ENCODE measurements around the gene TBX10.
A peak's percentile ranks its signal among the peaks of the same experiment; 100 is the strongest.
"Not testable (repeated sequence)": the region's sequence is repeated elsewhere in the genome, so short reads cannot be mapped to it uniquely, and the experiment has no call there.

The TBX10 gene

GRCh38 chr11:67615728-67616430, 23.7 kb downstream of the TBX10 start:
- peak; percentile 8 for DNase-seq (ENCODE audit: low spot score)

DNA sequence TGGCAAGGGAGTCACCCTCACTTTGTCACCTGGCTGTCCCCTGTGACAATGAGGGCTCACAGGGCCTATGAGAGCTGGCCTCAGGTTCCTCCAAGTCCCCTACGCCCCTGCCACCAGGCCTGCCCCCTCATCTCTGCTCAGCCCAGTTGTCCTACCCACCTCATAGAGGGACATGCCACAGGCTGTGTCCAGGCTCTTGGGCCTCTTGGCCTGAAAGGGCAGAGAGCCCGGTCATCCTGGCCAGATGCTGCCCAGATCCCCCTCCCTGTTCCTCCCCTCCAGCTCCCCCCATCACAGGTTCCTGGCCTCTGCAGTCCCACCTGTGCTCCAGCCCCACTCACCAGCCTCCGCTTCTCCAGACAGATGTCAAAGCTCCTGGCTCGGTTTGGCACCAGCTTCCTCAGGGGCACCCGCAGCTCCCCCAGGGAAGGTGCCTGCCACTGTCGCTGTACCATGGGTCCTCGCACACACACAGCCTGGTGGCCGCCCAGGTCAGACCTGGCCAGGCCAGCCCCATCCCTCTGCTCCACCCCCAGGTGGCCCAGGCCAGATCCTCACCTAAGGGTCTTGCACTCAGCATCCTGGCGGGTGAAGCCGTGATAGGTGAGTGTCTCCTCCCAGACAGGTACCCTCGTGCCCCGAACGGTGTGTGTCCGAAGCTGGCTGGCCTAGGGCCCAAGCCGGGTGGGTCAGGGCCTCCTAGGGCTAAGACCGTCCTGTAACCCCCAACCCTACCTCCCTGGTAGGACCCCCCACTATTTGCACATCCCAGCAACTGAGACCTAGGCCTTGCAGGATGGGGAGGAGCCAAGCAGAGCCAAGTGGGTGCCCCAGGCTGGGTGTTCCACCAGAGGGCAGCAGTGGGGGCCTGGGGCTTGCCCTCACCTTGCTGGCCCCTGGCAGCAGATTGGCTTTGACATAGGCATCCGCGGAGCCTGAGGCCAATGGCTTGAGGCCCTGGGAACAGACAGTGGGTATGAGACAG, 24.5 kb downstream of the TBX10 start:
- peak; percentile 50 for DNase-seq (ENCODE audit: low spot score)

DNA sequence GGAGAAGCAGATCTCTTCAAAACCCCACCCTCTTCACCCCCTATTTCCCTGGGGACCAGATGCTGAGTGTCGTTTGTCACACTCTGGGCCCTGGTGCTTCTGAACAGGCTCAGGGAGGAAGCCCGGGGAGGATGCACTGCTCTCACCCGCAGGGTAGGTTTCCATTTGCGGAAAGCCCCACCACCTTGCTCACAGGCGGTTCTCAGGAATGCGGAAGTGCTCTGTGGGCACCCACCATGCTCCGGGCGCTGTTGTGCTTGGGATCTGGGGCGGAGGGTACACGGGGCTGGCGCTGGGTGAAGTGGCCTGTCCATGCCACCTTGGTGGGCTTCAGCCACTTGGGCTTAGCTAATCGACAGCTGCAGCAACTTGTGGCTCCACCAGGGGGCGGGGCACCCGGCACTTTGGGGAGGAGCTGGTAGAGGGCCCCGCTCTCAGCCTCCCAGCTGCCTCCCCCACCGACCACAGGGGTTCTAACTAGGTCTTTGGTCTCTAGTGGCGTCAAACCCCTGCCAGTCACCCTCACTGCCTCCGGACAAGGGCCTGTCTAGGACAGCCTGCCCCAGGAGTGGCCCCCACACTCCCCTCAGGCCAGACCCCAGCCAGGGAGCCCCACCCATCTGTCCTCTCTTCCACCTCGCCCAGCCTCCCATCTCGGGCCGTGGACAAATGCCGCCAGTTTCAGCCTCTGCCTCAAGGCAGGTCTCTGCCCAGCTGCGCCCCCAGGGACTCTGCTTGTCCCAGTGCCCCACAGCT, 25.4 kb downstream of the TBX10 start:
- DNase-seq (ENCODE audit: low spot score) = peak; percentile 86

GRCh38 chr11:67613313-67613959, 26.1 kb downstream of the TBX10 start:
- no peak for DNase-seq (ENCODE audit: low spot score)

GRCh38 chr11:67612751-67613150, 26.8 kb downstream of the TBX10 start:
- no peak for DNase-seq (ENCODE audit: low spot score)

DNA sequence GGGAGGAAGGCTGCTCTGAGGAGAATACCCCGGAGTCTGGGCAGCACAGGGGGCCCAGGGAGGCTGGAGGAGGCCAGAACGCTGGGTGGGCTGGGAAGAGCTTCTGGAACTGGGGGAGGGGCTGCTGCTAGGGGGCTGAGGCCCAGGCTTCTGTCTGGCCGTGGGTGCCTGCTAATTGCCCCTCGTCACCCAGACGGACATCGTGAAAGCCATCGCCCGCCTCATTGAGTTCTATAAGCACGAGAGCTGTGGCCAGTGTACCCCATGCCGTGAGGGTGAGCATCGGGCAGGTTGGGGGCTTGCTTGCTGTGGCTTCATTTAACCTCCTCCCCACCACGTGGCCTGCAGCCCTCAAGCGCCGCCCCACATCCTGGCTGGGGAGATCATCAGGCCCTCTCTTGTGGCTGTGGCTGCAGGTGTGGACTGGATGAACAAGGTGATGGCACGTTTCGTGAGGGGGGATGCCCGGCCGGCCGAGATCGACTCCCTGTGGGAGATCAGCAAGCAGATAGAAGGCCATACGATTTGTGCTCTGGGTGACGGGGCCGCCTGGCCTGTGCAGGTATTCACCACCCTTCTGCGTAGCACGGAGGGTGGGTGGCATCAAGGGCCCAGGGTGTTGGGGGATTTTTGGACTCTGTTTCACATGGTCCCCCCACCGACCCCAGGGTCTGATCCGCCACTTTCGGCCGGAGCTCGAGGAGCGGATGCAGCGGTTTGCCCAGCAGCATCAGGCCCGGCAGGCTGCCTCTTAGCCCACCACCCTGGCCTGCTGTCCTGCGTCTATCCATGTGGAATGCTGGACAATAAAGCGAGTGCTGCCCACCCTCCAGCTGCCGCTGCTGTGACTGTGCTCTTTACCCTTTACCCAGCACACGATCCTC, 27.6 kb downstream of the TBX10 start:
- DNase-seq (ENCODE audit: low spot score) = no peak

GRCh38 chr11:67611165-67611564, 28.4 kb downstream of the TBX10 start:
- no peak for DNase-seq (ENCODE audit: low spot score)

DNA sequence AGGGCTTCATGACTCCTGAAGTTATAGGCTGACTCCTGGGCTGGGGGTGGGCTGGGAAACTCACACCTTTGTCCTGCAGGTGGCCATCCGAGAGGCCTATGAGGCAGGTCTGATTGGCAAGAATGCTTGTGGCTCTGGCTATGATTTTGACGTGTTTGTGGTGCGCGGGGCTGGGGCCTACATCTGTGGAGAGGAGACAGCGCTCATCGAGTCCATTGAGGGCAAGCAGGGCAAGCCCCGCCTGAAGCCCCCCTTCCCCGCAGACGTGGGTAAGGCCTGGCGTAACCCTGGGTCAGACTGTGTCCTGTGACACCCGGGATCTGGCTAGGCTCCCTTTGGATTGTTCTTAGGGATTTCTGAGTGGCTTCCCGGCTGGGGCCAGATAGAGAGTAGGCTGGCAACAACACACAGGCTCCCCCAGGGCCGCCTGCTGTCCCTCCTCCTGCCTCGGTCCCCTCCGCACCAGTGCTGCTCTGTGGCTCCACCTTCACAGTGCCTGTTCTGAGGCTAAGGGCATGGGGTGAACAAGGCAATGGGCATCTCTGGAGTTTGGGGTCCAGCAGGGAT, 29.2 kb downstream of the TBX10 start:
- no peak for DNase-seq (ENCODE audit: low spot score)

GRCh38 chr11:67609316-67609715, 30.2 kb downstream of the TBX10 start:
- no peak for DNase-seq (ENCODE audit: low spot score)

DNA sequence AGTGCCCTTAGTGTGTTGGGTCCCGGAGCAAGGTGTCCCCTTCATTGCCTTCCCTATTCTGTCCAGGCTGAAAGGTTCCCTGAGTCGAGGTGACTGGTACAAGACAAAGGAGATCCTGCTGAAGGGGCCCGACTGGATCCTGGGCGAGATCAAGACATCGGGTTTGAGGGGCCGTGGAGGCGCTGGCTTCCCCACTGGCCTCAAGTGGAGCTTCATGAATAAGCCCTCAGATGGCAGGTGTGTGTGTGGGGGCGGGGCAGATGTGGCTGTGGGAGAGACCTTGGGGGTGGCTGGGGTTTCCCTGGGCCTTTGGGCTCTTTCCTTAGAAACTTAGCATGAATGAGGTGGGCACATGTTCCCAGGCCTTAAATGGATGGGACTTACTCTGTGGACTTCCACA, 31.1 kb downstream of the TBX10 start:
- no peak for DNase-seq (ENCODE audit: low spot score)

DNA sequence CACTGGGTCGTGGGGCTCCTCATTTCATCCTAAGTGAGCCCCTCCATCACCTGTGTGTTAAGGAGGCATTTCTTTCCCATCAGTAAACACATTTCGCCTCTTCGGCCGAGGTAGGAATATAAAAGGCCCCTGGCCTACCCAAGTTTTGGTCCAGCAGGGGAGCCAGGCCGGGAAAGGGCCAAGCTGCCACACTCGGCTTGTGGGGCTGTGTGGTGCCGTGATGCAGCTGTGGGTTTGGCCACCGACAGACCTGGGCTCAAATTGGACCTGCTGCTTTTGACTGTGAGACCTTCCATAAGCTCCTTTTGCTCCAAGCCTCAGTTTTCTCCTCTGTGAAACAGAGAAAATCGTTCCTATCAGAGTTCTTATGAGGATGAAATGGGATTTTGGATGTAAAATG, 32.1 kb downstream of the TBX10 start:
- DNase-seq (ENCODE audit: low spot score) = no peak

DNA sequence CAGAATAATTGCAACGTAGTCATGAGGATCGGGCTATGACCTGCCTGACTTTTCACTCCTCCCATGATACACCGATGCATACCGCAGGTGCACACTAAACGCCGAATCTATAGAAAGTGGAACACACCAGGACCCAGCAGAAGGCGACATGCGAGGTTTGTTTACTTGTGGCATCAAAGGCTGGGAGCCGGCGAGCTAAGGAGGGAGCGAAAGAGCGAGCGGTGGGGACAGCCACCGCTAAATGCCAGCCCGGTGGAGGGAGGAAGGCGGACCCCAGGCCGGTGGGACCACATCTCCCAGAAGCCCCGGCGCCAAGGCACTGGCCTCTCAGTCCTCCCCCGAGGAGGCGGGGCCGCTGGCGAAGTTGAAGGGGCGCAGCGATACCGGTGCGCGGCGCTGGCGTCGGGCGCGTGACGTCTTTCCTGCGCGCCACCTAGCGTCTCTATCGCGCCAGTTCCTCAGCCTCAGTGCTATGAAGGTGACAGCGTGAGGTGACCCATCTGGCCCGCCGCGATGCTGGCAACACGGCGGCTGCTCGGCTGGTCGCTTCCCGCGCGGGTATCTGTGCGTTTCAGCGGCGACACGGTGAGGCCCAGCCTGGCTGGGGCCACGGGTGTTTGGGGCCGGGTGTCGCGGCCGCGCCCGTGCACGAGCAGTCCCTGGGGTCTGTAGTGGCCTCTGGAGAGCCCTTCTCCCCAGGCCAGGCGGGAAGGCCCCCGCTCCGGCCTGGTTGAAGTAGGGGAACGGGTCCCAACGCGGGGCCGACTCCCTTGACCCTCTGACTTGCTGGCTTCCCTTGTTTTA, 32.9 kb downstream of the TBX10 start, which contains the start of gene NDUFV1:
NDUFV1 (plus strand) TSS at position 445 of the 804 bp plus-strand sequence; CDS start at position 514, 69 bp downstream.
- peak; percentile 96 for DNase-seq (ENCODE audit: low spot score)

DNA sequence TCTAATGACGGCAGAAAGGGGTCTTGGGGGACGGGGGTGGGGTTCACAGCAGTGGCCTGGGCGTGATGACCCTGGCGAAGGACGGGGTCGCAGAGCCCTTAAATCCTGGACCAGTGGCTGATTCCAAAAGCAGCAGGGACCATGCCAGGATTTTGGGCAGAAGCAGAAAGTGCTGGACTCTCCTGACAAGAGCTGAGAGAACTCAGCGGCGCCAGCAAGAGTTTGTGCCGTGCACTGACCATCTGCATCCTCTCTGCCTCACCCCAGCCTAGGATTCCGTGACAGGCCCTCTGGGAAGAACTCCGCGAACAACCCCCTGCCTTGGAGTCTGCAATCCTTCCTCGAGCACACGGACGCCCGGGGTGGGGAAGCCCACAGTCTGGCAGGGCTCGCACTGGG, 33.5 kb downstream of the TBX10 start:
- DNase-seq (ENCODE audit: low spot score) = no peak

DNA sequence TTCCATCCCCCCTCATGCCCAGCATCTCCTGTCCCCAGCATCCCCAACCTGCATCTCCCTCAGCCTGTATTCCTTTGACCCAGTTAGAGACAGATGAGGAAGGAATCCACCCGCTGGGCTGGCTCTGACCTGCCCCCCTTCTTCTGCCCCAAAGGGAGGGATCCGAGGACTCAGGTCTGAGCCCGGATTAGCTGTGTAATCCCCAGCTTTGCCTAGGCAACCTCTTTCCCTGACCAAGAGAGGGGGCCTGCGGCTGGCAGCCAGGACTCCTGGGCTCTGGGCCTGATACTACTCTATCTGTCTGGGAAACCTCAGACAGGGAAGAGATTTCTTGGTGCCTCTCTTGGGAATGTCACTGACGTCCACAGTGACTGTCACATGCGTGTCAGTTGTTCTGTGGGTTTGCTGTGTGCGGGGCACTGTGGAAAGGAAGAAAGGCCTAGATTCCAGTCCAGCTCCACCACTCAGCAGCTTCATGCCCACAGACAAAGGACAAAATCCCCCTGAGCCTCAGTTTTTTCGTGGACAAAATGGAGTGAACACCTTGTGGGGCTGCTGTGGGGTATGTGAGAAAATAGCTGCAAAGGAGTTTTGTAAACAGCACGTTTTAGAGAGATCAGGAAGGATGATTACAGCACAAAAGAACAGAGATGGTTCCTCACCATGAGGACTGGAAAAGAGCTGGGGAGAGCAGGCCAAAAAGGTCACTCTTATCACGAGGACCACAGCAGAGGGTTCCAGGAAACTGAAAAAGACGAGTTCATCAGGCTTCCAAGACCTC, 34.1 kb downstream of the TBX10 start:
- DNase-seq (ENCODE audit: low spot score) = no peak

GRCh38 chr11:67604815-67605214, 34.7 kb downstream of the TBX10 start:
- no peak for DNase-seq (ENCODE audit: low spot score)

GRCh38 chr11:67604119-67604518, 35.4 kb downstream of the TBX10 start:
- not testable (repeated sequence) for DNase-seq (ENCODE audit: low spot score)

- DNase-seq (ENCODE audit: low spot score) = no peak
These were observed 38.5 kb downstream of the TBX10 start for GRCh38 chr11:67601098-67601497.

DNA sequence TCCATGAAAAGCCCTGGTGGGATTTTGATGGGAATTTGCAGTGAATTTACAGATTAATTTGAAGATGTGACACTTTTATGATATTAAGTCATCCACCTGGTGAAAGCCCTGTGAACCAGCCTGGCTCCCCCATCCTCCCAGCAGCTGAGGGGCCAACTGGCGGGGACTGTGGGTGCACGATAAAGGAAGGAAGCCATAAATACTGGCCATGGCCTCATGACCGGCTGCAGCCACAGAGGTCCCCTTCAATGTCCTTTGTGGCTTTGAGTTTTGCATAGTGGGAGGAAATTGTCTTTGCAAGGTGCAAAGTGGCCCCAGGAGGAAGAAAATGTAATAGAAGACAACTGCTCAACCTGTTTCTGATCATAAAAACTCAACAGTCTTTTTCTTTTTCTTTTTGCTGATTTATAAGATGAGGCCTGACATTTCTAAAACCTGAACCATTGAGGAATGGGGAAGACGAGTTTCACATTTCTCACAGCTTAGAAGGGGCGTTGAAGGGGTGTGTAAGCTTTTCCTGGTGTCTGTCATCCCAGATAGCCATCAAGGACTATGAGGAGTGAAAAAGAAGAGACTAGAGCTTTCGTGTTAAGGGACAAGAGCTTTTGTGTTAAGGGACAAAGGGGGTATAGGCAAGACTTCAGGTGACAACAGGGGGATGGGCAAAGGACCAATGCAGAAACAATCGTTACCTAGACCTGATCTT, 39.1 kb downstream of the TBX10 start:
- no peak for DNase-seq (ENCODE audit: low spot score)

Measured in CD4-positive, alpha-beta T cell treated with Interleukin-2 at 100 ng/mL for 4 hours (primary cell).